Stimulated activated effector memory CD8-positive, alpha-beta T cell treated with anti-CD3 and anti-CD28 coated beads, Interleukin-12 subunit alpha, Interleukin-12 subunit beta, amount 100 ng/mL, for 72 hours (primary cell): ENCODE measurements around the gene RPL10A.

Experiments used
- ATAC-seq: fragments of 150-1000 bp; cut with Tn5 transposase; 2 replicates; pipeline ENCODE4 v1.10.0; 2021
- DNase-seq, 2 donors: peaks; one replicate each; pipeline ENCODE4 v3.0.0; 2021 to 2022; ENCODE audit warnings: low spot score in 2 of 2
- H3K27ac Mint-ChIP-seq: one replicate; pipeline ENCODE4 v1.8.0; 2022; ENCODE audit warnings: mild to moderate bottlenecking, mixed read lengths
- H3K36me3 Mint-ChIP-seq: one replicate; pipeline ENCODE4 v1.8.0; 2022; ENCODE audit warnings: mild to moderate bottlenecking, mixed read lengths
- H3K4me1 Mint-ChIP-seq: one replicate; pipeline ENCODE4 v1.8.0; 2022; ENCODE audit warnings: mixed read lengths
- H3K4me3 Mint-ChIP-seq: one replicate; pipeline ENCODE4 v1.8.0; 2022; ENCODE audit warnings: mild to moderate bottlenecking, mixed read lengths
- H3K9me3 Mint-ChIP-seq: one replicate; pipeline ENCODE4 v1.8.0; 2022; ENCODE audit warnings: mixed read lengths

Gene RPL10A

DNA sequence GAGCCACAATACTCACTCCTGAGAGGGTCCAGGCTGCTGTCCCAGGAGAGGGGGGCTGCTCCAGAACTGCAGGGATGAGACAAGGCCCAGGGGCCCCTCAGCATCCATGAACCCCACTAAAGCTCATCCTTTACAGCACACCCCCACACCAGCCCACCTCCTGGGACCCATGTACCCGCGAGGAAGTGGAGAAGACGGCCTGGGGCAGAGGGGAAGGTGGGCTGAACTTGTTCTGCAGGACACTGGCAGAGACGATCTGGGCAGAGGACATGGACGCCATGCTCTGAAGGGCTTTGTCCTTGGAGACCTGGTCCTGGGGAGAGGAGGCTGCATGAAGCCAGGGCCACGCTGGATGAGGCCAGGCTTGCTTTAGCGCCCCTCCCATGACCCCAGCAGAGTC is 10.1 kb downstream of the RPL10A start:
- H3K4me1 Mint-ChIP-seq, result peaks cover 13% of the 10 kb centered on the region
- H3K4me3 Mint-ChIP-seq, result no peak overlapping the region
- no peak overlapping the region for H3K27ac Mint-ChIP-seq
- ATAC-seq (no peak), DNase-seq (no peak)
- H3K9me3 Mint-ChIP-seq, result no peaks in the 10 kb centered on the region
- peaks cover 27% of the 10 kb centered on the region for H3K36me3 Mint-ChIP-seq

DNA sequence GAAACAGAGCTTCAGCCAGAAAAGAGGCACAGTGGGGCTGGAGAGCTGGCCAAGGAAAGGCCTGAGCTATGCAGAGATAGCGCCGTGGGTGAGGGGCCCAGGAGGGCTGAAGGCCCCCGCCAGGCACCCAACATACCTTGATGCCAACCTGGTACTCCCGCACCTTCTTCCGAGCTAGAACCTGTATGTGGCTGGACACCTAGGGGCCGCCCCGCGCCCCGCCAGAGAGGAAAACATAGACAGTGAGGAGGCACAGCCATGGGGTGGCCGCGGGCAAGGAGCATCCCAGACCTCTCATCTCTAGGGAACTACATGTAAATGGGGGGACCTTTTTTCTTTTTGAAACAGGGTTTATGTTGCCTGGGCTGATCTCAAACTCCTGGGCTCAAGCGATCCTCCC is 12.0 kb downstream of the RPL10A start:
- no peaks in the 10 kb centered on the region for H3K4me1 Mint-ChIP-seq
- H3K4me3 Mint-ChIP-seq, result no peak overlapping the region
- no peaks in the 10 kb centered on the region for H3K9me3 Mint-ChIP-seq
- ATAC-seq, result no peak
- no peak for DNase-seq
- H3K27ac Mint-ChIP-seq, result no peak overlapping the region
- peaks cover 7% of the 10 kb centered on the region for H3K36me3 Mint-ChIP-seq

DNA sequence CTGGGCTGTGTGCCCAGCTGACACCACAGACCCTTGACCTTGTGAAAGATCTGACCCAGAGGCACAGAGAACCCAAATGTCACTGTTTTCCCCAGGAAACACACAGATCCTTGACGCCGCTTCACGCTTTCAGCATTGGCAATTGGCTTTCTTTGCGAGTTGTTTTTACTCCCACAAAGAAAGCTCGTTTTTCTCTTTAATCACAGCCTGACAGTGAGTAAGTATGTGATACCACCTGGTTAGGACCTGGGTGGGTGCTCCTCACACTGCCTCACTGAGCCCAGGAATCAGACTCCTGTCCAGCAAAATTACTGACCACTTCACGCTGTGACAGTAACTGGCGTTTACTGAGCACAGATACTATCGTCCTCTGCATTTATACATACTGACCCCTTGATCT is 13.0 kb downstream of the RPL10A start:
- Mint-ChIP-seq H3K36me3 (no peaks in the 10 kb centered on the region), H3K4me3 (no peak overlapping the region), H3K9me3 (no peaks in the 10 kb centered on the region), H3K4me1 (no peaks in the 10 kb centered on the region), H3K27ac (no peak overlapping the region)
- ATAC-seq (no peak), DNase-seq (no peak)

DNA sequence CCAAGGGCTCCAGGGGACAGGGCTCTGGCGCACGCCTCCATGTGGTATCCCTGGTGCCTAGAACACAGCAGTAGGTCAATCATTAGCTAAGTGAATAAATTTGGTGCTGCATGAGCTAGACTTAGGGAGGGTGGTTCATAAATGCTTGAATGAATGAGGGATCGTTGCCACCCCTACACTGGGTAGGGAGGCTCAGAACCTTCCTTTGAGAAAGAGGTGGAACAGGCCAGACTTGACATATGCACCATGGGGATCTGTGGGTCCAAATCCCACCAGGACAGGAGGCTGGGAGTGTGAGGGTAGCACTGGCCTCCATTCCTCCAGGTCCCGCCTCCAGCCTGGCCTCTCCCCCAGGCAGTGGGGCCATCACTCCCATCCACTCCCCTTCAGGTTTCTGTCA is 14.9 kb downstream of the RPL10A start:
- H3K9me3 Mint-ChIP-seq, result no peaks in the 10 kb centered on the region
- H3K4me1 Mint-ChIP-seq, result peaks cover 6% of the 10 kb centered on the region
- no peaks in the 10 kb centered on the region for H3K36me3 Mint-ChIP-seq
- no peak overlapping the region for H3K4me3 Mint-ChIP-seq
- ATAC-seq, result no peak
- no peak overlapping the region for H3K27ac Mint-ChIP-seq
- DNase-seq, result no peak

DNA sequence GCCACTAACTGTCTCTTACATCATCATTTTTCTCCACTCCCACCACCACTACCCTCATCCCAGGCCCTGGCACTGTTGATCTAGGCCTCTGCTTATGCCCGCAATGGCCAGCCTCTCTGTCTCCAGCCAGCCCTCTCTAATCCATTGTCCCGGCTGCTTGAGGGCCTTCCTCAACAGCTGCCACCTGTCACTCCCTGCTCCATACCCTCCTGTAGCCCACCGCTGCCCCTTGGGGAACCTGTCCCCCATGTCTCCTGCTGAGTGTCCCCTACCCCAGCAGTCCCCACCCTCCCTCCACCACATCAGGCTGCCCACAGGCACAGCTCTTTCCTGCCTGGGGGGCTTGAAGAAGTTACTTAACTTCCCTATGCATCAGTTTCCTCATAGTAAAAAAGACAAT is 15.3 kb downstream of the RPL10A start:
- no peak overlapping the region for H3K4me3 Mint-ChIP-seq
- H3K27ac Mint-ChIP-seq, result no peak overlapping the region
- ATAC-seq, result no peak
- H3K4me1 Mint-ChIP-seq, result peaks cover 11% of the 10 kb centered on the region
- H3K36me3 Mint-ChIP-seq, result no peaks in the 10 kb centered on the region
- no peak for DNase-seq
- H3K9me3 Mint-ChIP-seq, result no peaks in the 10 kb centered on the region

DNA sequence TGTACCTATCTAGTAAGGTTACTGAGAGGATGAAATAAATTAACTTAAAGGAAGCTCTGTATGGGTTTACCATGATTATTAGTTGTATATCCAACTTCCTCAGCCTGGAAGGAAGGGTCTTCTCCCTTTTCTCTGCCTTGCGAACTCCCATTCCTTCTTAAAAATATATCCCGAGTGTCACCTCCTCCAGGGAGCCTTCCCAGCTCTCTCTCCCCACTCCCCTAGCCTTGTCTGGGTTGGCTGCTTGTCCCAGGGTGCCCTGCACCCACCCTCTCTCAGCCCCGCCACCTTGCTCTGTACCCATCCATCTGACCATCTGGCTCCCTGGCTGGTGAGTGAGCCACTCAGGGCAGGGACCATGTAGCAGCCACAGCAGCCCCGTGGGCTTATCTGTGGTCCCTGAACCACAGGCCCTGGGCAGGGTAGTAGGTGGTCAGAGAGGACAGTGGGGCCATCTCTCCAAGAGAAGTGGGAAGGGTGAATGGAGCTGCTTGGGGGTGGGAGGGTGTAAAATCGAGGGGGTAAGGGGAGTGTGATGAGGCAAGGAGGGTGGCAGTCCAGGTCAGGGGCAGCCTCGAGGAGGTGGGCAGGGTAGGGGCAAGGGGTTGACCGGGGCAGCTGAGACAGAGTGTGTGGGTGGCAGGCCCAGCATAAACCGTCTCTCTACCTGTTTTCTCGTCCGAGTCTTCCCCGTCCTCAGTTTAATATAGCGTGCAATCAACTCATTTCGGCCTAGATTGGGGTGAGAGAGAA is 15.9 kb downstream of the RPL10A start:
- H3K4me1 Mint-ChIP-seq, result peaks cover 11% of the 10 kb centered on the region
- H3K27ac Mint-ChIP-seq, result no peak overlapping the region
- H3K36me3 Mint-ChIP-seq, result no peaks in the 10 kb centered on the region
- no peak for ATAC-seq
- no peak overlapping the region for H3K4me3 Mint-ChIP-seq
- no peaks in the 10 kb centered on the region for H3K9me3 Mint-ChIP-seq
- DNase-seq, result no peak

DNA sequence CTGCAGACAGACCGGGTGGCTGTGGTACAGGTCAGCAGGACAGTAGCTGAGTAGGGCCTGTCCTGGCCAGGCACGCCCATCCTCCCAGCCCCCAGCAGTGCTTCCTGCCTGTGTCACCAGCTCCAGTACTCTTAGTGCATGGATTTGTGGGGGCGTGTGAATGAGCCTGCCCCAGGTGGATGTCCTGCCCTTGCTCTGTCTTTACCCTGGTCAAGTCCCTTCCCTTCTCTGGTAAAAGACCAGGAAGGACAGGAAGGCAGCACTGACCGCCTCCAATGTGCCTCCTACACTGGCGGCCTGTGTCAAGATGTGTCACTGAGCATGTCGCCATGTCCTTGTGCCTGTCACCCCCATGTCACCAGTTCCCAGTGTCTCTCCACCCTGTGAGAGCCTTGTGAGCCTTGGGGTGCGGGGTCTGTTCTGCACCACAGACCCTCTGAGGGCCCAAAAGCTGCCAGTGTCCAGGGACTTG is 16.8 kb downstream of the RPL10A start:
- peaks cover 11% of the 10 kb centered on the region for H3K4me1 Mint-ChIP-seq
- H3K36me3 Mint-ChIP-seq, result no peaks in the 10 kb centered on the region
- H3K27ac Mint-ChIP-seq, result no peak overlapping the region
- DNase-seq, result no peak
- H3K9me3 Mint-ChIP-seq, result no peaks in the 10 kb centered on the region
- H3K4me3 Mint-ChIP-seq, result no peak overlapping the region
- ATAC-seq, result peak; percentile 19

DNA sequence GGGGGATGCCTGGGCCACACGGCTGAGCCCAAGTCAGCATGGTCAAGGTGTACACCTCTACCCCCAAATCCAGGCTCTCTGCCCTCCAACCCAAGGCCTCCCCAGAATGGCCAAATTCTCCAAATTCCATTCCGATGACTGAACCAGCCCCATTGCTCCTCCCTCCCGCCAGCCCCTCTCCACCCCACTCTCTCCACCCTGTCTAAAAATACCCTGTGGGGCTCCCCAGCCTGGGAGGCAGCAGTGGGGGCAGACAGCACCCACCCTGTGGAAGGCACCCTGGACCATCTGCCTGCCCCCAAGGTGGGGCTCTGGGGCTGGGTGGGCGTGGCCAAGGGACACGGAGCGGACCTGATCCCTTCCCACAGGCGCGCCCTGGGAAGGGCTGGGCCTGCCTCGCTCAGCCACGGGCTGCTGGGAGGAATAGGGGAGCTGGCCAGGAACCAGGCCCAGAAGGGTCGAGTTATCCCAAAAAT is 17.2 kb downstream of the RPL10A start:
- no peak for DNase-seq
- H3K4me3 Mint-ChIP-seq, result no peak overlapping the region
- ATAC-seq, result no peak

DNA sequence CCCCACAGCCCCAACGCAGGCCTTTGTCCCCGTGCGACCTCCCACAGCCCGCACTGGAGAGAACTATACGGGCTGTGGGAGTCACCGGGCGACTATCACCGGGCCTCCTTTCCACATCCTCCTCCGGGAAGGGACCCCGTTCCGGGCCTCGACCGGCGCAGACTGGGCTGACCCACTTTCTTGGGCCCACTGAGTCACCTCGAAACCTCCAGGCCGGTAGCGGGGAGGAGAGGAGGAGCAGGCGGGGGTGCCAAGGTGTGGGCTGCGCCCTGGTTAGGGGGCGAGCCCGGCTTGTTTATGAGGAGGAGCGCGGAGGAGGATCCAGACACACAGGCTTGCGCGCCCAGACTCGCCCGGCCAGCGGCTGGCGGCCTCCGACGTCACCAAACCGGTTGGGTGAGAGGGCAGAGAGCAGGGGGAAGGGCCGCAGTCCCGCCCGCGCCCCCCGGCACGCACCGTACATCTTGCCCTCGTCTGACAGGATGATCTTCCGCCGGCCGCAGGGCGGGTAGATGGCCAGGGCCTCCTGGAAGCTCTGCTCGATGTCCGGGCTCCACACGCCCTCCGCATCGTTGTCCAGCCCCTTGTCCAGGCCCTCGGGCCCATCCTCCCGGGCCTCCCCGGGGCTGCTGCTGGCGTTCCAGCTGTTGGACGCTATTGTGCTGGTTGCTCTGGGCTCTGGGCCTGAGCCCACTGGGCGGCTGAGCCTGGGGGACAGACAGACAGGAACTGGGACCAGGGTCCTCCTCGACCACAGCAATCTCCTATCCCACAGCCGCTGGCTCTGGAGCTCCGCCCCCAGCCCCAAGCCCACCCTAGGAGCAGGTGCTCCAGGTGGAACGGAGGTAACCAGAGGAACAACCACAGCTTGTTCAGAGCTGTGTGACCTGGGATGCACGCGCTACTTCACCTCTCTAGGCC is 18.1 kb downstream of the RPL10A start:
- DNase-seq (no peak), ATAC-seq (peak; percentile 33)
- peaks cover 11% of the 10 kb centered on the region for H3K4me1 Mint-ChIP-seq
- no peaks in the 10 kb centered on the region for H3K9me3 Mint-ChIP-seq
- no peak overlapping the region for H3K4me3 Mint-ChIP-seq
- H3K36me3 Mint-ChIP-seq, result no peaks in the 10 kb centered on the region
- H3K27ac Mint-ChIP-seq, result no peak overlapping the region

More for the DNA sequence above, 17.2 kb downstream of the RPL10A start:
- Mint-ChIP-seq H3K9me3 (no peaks in the 10 kb centered on the region), H3K27ac (no peak overlapping the region), H3K36me3 (no peaks in the 10 kb centered on the region), H3K4me1 (peaks cover 11% of the 10 kb centered on the region)

DNA sequence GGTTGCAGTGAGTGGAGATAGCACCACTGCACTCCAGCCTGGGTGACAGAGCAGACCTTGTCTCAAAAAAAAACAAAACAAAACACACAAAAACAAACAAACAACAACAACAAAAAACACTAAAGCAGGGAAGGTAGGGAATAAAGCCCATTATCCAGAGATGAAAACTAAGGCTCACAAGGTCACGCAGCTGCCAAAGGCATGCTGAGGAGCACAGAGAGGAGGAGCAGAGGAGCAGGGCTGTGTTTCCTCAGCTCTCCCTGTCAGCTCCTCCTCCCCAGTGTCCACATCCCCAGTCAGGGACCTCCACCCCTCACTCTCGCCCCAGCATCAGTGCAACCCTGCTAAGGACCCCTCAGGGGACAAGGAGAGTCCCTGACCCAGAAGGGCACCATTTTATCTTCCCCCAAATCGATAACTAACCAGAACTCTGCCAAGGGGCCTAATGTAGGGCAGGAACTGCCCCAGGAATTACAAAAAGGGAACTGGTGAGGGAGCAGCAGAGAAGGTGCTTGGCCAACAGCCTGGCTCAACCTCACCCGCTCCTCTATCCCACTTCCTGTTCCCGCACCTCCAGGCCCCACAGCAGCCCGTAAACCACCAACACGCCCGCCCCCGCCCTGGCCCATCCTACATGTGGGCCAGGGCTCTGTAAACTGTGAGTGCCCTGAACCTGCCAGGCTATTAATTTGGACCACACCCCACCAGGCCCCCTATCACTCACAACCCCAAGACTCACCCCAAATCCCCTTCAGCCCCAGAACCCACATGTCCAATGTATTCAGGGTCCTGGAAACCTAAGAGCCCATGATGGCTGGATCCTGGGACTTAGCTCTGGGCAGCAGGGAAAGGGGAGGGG is 19.7 kb downstream of the RPL10A start:
- Mint-ChIP-seq H3K4me3 (no peak overlapping the region), H3K9me3 (no peaks in the 10 kb centered on the region), H3K4me1 (peaks cover 15% of the 10 kb centered on the region), H3K36me3 (no peaks in the 10 kb centered on the region), H3K27ac (peak overlapping the region; percentile 76)
- DNase-seq (no peak), ATAC-seq (no peak)

DNA sequence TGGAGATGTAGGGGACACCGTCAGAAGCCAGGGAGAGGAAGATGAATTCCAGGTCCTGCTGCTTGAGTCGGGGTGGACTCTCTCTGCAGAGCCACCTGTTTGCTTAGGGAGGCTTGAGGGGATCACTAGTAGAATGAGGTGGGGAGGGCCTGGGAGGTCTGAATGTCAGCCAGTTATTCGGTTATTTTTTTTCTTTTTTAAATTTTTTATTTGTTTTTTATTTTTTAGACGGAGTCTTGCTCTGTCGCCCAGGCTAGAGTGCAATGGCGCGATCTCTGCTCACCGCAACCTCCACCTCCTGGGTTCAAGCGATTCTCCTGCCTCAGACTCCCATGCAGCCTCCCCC is 20.3 kb downstream of the RPL10A start:
- H3K9me3 Mint-ChIP-seq, result no peaks in the 10 kb centered on the region
- peaks cover 21% of the 10 kb centered on the region for H3K4me1 Mint-ChIP-seq
- DNase-seq, result no peak
- H3K4me3 Mint-ChIP-seq, result no peak overlapping the region
- no peak for ATAC-seq
- H3K36me3 Mint-ChIP-seq, result no peaks in the 10 kb centered on the region
- peak overlapping the region; percentile 76 for H3K27ac Mint-ChIP-seq

DNA sequence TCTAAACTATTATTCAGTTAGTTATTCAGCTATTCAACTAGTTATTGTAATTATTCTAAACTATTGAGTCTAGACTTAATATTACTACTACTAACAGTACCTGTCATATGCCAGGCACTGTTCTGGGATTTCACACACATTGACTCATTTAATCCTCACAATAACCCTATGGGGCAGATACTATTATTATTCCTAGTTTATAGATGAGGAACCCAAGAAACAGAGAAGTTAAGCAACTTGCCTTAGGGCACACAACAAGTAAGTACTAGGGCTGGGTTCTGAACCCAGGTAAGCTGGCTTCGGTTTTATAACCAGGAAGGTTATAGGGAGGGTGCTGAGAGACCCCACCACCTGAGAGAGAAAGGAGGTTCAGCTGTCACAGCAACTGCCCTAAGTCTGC is 20.9 kb downstream of the RPL10A start:
- no peak overlapping the region for H3K27ac Mint-ChIP-seq
- no peak for DNase-seq
- H3K4me1 Mint-ChIP-seq, result peaks cover 27% of the 10 kb centered on the region
- no peak overlapping the region for H3K4me3 Mint-ChIP-seq
- no peak for ATAC-seq
- H3K36me3 Mint-ChIP-seq, result no peaks in the 10 kb centered on the region
- H3K9me3 Mint-ChIP-seq, result no peaks in the 10 kb centered on the region

DNA sequence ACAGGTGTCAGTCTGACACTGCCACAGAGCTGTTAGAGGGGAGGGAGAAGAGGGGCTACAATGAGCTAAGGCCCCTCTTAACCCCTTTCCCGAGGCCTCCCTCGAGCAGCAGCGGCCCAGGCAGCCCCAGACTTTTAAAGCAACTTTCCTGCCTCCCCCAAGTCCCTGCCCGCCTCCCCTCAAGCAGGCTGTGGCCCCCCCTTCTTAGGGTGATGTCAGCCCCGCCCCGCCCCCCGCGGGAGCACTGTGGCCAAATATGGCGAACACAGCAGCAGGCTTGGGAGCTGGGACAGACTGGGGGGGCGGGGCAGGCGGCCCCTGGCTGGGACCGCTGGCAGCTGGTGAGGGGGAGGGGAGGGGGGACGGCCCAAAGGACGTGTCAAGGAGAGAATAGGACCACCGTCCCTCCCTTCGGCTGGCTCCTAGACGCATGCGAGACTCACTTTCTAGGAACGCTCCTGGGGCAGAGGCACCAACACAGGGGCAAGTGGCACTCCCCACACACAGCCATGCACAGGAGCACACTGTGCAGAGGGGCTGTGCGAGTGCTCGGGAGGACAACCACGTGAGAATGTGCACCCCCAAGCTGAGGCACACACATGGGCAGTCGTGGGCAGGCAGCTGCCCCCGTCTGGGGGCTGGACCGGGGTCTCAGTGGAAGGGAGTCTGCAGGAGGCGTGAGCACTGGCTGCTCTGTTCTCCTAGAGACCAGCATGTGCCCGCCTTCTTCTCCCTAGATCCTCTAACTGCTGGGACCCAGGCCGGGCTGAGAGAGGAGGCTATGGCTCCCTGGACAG is 22.0 kb downstream of the RPL10A start:
- no peak for DNase-seq
- H3K9me3 Mint-ChIP-seq, result no peaks in the 10 kb centered on the region

DNA sequence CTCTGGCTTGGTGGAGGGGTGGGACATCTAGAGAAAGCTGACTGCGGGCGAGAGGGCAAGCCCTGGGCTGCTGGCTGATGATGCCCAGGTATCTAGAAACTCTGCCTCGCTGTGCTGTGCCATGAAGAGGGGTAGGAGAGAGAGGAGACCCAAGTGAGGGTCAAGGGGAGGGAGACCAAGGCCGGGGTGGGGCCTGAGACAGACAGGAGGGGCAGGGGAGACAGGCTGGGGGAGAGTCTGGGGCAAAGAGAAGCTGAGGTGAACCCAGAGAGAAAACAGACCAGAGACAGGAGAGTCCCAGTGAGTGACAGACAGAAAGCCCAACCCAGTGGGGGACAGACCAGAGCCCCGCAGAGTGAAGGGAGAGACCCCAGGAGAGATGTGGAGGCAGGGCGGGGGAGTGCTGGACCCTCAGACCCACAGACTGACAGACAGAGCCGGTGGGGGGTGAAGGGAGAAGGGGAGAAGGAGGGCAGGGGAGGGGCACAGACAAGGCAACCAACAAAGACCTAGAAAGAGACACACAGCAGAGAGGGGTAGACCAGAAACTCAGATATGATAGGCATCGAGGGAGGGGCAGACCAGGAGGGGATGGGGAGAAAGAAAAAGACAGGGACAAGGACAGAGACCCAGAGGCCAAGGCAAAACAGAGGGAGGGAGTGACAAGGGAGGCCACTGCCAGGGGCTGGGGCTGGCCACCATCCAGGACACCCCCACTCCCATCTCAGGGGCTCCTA is 22.8 kb downstream of the RPL10A start:
- peaks cover 36% of the 10 kb centered on the region for H3K4me1 Mint-ChIP-seq
- H3K4me3 Mint-ChIP-seq, result no peak overlapping the region
- H3K36me3 Mint-ChIP-seq, result no peaks in the 10 kb centered on the region
- ATAC-seq (no peak), DNase-seq (no peak)
- H3K27ac Mint-ChIP-seq, result no peak overlapping the region
- no peaks in the 10 kb centered on the region for H3K9me3 Mint-ChIP-seq

More for the DNA sequence above, 22.0 kb downstream of the RPL10A start:
- Mint-ChIP-seq H3K27ac (no peak overlapping the region), H3K36me3 (no peaks in the 10 kb centered on the region), H3K4me3 (no peak overlapping the region), H3K4me1 (peaks cover 36% of the 10 kb centered on the region)
- no peak for ATAC-seq
